Superior temporal gyrus (tissue), 1 donor: Measurements from ENCODE around the gene HEXD.

Experiments used
- DNase-seq: peaks from one replicate; pipeline ENCODE4 v3.0.0-alpha.2; 2016; ENCODE audit errors: extremely low spot score

The HEXD gene

DNA sequence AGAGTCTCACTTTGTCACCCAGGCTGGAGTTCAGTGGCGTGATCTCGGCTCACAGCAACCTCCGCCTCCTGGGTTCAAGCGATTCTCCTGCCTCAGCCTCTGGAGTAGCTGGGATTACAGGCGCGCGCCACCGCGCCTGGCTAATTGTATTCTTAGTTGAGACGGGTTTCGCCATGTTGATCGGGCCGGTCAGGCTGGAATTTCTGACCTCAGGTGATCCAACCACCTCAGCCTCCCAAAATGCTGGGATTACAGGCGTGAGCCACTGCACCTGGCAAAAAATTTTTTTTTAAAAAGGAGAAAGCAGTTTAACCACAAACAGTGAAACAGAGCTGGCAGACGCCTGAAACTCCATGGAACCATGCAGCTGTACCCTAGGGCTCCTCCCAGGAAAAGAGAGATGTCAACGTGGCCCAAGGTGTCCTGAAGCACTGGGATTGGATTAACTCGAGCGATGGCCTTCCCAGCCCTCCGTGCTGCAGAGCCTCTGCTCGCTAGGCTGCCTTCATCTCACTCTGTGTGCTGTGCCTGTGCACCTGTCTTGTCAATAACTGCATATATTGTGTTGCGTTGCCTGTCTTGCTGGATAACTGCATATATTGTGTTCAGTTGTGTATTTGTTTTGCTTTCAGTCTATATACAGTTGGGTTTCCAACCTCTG lies 71.8 kb downstream of the HEXD start:
- no peak for DNase-seq

DNA sequence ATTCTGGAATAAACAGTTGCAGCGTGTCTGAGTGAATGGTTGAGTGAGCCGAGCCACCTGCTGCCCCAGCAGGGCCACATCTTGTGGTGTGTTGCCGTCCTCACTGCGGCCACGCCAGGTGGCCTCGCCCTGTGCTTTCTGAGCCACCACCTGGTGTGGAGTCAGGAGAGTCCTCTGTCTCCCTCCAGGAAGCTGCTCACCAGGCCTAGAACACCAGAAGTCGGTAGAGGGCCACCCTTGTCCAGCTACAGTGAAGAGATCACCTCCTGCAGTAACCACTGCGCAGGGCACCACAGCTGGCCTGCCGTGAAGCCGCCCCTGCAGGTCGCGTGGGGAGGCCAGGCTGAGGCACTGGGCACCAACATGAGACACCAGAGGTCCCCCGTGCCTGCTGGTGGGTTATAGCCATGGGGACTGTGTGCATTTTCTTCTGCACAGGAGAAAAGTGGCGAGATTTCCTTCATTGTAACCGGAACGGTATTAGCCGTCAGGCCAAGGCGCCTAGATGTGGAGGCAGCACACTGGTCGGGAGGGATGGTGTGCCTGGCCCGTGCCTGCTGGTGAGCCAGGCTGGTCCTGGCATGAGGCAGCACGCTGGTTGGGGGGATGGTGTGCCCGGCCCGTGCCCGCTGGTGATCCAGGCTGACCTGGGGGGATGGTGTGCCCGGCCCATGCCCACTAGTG lies 72.5 kb downstream of the HEXD start:
- no peak for DNase-seq

DNA sequence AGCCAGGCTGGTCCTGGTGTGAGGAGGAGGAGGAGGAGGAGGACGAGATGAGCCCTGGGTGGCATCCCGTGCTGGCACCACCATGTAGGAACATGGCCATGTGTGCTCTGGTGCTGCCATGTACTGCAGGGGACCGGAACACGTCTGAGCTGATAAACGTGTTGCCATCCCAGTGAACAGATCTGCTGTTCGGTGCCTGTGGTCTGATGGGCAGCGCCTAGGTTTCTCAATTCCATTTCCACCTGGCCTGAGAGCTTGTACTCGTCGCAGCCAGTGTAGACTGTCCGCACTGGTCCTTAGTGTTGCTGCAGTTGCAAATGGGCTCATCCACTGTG lies 73.0 kb downstream of the HEXD start:
- DNase-seq = no peak

DNA sequence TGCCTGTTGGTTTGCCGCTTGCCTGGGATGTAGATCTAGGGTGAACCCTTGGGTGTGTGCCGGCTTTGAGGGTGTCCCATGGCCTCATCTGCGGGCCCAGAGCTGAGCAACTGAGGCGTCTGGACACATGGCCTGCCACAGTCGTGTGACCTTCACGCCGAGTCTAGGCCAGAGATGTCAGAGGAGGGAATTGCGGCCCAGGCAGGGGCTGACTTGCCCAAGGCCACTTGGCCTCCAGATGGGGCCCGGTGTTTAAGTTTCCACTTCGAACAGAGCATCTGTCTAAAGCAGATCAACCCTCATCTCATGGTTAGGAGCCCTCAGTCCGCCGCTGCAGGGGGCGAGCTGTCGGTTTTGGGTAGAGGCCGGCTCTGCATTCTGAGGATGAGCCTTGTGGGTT lies 73.4 kb downstream of the HEXD start:
- no peak for DNase-seq
